Subcutaneous adipose tissue (tissue), 4 donors: Measurements from ENCODE around the gene CT45A2. TPM values are rescaled to one million over a fixed set of nuclear protein-coding genes. Genes with fewer than 3 reads are reported as not detected.
"Not testable (repeated sequence)": the region's sequence is repeated elsewhere in the genome, so short reads cannot be mapped to it uniquely, and the experiment has no call there.

Experiments
- total RNA-seq, 4 donors: library from RNA; depleted of rRNA; stranded (reverse); fragments of >200 nt; gene quantifications; one replicate each; pipeline ENCODE4 v1.1.0, GENCODE V29; 2016
- TF ChIP-seq, protein P1 (sequence below): fragments of 450-650 bp; IDR thresholded peaks from one replicate; pipeline ENCODE4 v1.5.1; 2016; ENCODE audit warnings: low read depth, mild to moderate bottlenecking, control low read depth, antibody characterized with exemption, moderate library complexity

The CT45A2 gene
- not detected for total RNA-seq

DNA sequence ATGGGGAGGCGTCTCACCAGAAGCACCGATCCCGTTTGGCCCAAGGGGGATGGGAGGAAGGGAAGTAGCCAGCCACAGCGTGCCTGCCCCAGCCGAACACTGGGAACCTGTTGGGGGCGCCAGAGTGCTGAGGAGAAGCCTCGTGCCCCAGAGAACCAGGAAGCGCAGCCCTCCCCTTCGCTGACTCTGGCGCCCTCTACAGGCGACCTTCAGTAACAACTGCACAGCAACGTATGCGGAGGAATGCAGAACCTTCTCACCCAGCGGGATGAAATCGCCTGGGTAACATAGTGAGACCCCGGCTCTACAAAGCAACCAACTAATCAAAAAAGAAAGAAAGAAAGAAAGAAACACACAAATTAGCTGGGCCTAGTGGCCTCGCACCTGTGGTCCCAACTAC lies at the start of gene CT45A2:
Gene CT45A2, minus strand, starts transcription at position 101 of the 400 bp plus-strand sequence. CDS start 3,747 bp downstream, outside the sequence.
- TF ChIP-seq, protein P1, sequence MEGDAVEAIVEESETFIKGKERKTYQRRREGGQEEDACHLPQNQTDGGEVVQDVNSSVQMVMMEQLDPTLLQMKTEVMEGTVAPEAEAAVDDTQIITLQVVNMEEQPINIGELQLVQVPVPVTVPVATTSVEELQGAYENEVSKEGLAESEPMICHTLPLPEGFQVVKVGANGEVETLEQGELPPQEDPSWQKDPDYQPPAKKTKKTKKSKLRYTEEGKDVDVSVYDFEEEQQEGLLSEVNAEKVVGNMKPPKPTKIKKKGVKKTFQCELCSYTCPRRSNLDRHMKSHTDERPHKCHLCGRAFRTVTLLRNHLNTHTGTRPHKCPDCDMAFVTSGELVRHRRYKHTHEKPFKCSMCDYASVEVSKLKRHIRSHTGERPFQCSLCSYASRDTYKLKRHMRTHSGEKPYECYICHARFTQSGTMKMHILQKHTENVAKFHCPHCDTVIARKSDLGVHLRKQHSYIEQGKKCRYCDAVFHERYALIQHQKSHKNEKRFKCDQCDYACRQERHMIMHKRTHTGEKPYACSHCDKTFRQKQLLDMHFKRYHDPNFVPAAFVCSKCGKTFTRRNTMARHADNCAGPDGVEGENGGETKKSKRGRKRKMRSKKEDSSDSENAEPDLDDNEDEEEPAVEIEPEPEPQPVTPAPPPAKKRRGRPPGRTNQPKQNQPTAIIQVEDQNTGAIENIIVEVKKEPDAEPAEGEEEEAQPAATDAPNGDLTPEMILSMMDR = not testable (repeated sequence)

- TF ChIP-seq, protein P1 = not testable (repeated sequence)
These were observed 34.6 kb upstream of the CT45A2 start, which contains the start of gene CT45A8 for GRCh38 chrX:135854438-135854837. CT45A8 (minus strand) TSS chrX:135854538; CDS start chrX:135850783, 3,755 bp downstream.

- TF ChIP-seq, protein P1 = not testable (repeated sequence)
These were observed 17.4 kb upstream of the CT45A2 start, which contains the start of gene CT45A7 for GRCh38 chrX:135837180-135837579. CT45A7 (minus strand) TSS chrX:135837280; CDS start chrX:135833533, 3,747 bp downstream.

DNA sequence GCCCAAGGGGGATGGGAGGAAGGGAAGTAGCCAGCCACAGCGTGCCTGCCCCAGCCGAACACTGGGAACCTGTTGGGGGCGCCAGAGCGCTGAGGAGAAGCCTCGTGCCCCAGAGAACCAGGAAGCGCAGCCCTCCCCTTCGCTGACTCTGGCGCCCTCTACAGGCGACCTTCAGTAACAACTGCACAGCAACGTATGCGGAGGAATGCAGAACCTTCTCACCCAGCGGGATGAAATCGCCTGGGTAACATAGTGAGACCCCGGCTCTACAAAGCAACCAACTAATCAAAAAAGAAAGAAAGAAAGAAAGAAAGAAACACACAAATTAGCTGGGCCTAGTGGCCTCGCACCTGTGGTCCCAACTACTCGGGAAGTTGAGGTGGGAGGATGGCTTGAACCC lies 17.1 kb downstream of the CT45A2 start, which contains the start of gene CT45A6:
Gene CT45A6, minus strand, starts transcription at position 101 of the 400 bp plus-strand sequence. CDS start 3,794 bp downstream, outside the sequence.
- TF ChIP-seq, protein P1 = not testable (repeated sequence)

GRCh38 chrX:135785403-135785802 lies 34.4 kb downstream of the CT45A2 start, which contains the start of gene CT45A5:
CT45A5 (minus strand) TSS chrX:135785503; CDS start chrX:135781729, 3,774 bp downstream.
- TF ChIP-seq, protein P1 = not testable (repeated sequence)

GRCh38 chrX:135768091-135768490 lies 51.7 kb downstream of the CT45A2 start, which contains the start of gene CT45A3:
CT45A3 (minus strand) TSS chrX:135768191; CDS start chrX:135764444, 3,747 bp downstream.
- TF ChIP-seq, protein P1 = not testable (repeated sequence)

Other genes starting within 250 kb of the CT45A2 start
- not detected for gene CT45A1, start 106.4 kb downstream of the CT45A2 start, total RNA-seq
- gene CT45A3, start 51.8 kb downstream of the CT45A2 start, total RNA-seq = not detected
- not detected for gene CT45A5, start 34.5 kb downstream of the CT45A2 start, total RNA-seq
- not detected for gene CT45A6, start 17.2 kb downstream of the CT45A2 start, total RNA-seq
- gene CT45A7, start 17.3 kb upstream of the CT45A2 start, total RNA-seq = not detected
- not detected for gene CT45A8, start 34.5 kb upstream of the CT45A2 start, total RNA-seq
- not detected for gene CT45A9, start 51.8 kb upstream of the CT45A2 start, total RNA-seq
- gene CT45A10, start 73.4 kb upstream of the CT45A2 start, total RNA-seq = not detected
- gene SAGE1, start 73.7 kb upstream of the CT45A2 start, total RNA-seq = not detected
- 10 to 100 TPM; 30.5 to 55.6 (median 35.5) TPM for gene MMGT1, start 154.0 kb upstream of the CT45A2 start, total RNA-seq
- 10 to 100 TPM; 17.1 to 24.0 (median 18.6) TPM for gene SLC9A6, start 165.4 kb upstream of the CT45A2 start, total RNA-seq